GM12878 (cell line): ENCODE results near the gene SBK2. TPM values are rescaled to one million over a fixed set of nuclear protein-coding genes. Genes with fewer than 3 reads are reported as not detected.

Experiments used
- ATAC-seq: fragments of 200-7000 bp; cut with Tn5 transposase; 3 replicates; pipeline ENCODE4 v1.9.1; 2020; ENCODE audit warnings: mild to moderate bottlenecking, moderate library complexity
- BruUV-seq: library from RNA; stranded (reverse); fragments of 400-500 nt; replicated peaks from 2 replicates; lab custom pipeline; 2021; lab: Mats Ljungman, UMichigan
- CTCF ChIA-PET: fragments of 300-600 bp; sonication (Branson Sonifier 250); formaldehyde crosslinking; extraction: SDS; loops from one replicate; lab custom pipeline; 2021; ENCODE audit warnings: inconsistent platforms; lab: Yijun Ruan, JAX
- POLR2A ChIA-PET: fragments of 350-600 bp; formaldehyde crosslinking; extraction: SDS; loops from one replicate; lab custom pipeline; 2021; ENCODE audit warnings: inconsistent platforms; lab: Charles Lee
- RAD21 ChIA-PET: fragments of 300-600 bp; sonication (Branson Sonifier 250); formaldehyde crosslinking; loops from one replicate; lab custom pipeline; 2023; ENCODE audit warnings: antibody characterized with exemption; ENCODE audit not compliant: unreplicated experiment; lab: Charles Lee
- SMC1A ChIA-PET: fragments of 300-600 bp; sonication (Branson Sonifier 250); formaldehyde crosslinking; loops from one replicate; lab custom pipeline; 2023; ENCODE audit not compliant: unreplicated experiment, uncharacterized antibody; lab: Charles Lee
- DNase-seq: peaks from one replicate; pipeline ENCODE4 v3.0.0-alpha.2; 2011; ENCODE audit warnings: low read depth, low spot score
- FAIRE-seq: peaks from 3 replicates; lab custom pipeline; 2011; peaks lifted over from hg19 to GRCh38; lab: Jason Lieb, UNC
- H2AFZ ChIP-seq: 2 replicates; pipeline ENCODE4 v1.6.0; 2011; ENCODE audit warnings: low read depth, low read length, control low read depth; ENCODE audit not compliant: control insufficient read depth
- H3K27ac ChIP-seq: 2 replicates; pipeline ENCODE4 v1.5.1; 2011; ENCODE audit warnings: control low read depth; ENCODE audit not compliant: control insufficient read depth, insufficient read depth
- H3K27me3 ChIP-seq, 2 experiments: replicated peaks in 1 of 2; 2 replicates each; pipeline versions ENCODE4 v1.6.0 to v1.6.1; 2011; ENCODE audit warnings: low read length in 1 of 2; ENCODE audit not compliant: control insufficient read depth in 2 of 2, insufficient read depth in 2 of 2
- H3K36me3 ChIP-seq, 2 experiments: 2 replicates each; pipeline ENCODE4 v1.5.1; 2011; ENCODE audit warnings: low read length in 1 of 2; ENCODE audit not compliant: control insufficient read depth in 2 of 2, insufficient read depth in 2 of 2
- H3K4me1 ChIP-seq: 2 replicates; pipeline ENCODE4 v1.6.1; 2011; ENCODE audit warnings: mild to moderate bottlenecking, low read length, moderate library complexity, mixed read lengths; ENCODE audit not compliant: control insufficient read depth, insufficient read depth
- H3K4me2 ChIP-seq: 2 replicates; pipeline ENCODE4 v1.6.0; 2011; ENCODE audit warnings: control low read depth; ENCODE audit not compliant: control insufficient read depth, insufficient read depth
- H3K4me3 ChIP-seq: fragments of 200-600 bp; sonication (generic); 2 replicates; pipeline ENCODE4 v1.5.1; 2016
- H3K79me2 ChIP-seq: 2 replicates; pipeline ENCODE4 v1.6.0; 2011; ENCODE audit warnings: low read length; ENCODE audit not compliant: control insufficient read depth, insufficient read depth
- H3K9ac ChIP-seq: 2 replicates; pipeline ENCODE4 v1.8.0; 2011; ENCODE audit warnings: low read length, control low read depth, mixed read lengths; ENCODE audit not compliant: control insufficient read depth, insufficient read depth
- H3K9me3 ChIP-seq: replicated peaks from 3 replicates; pipeline ENCODE4 v1.5.1; 2011; ENCODE audit warnings: mild to moderate bottlenecking, low read length; ENCODE audit not compliant: control insufficient read depth, insufficient read depth
- H4K20me1 ChIP-seq: 2 replicates; pipeline ENCODE4 v1.6.0; 2011; ENCODE audit not compliant: control insufficient read depth, insufficient read depth
- BHLHE40 ChIP-seq, 2 experiments: fragments of 450-650 bp in 1 of 2; IDR thresholded peaks; 2 replicates each; pipeline ENCODE4 v1.6.1; 2011 to 2017; ENCODE audit warnings: low read depth in 2 of 2, borderline replicate concordance in 1 of 2, improper control_type of control experiment in 1 of 2, low read length in 1 of 2, mild to moderate bottlenecking in 1 of 2
- NFYB ChIP-seq: IDR thresholded peaks from 2 replicates; pipeline ENCODE4 v1.6.1; 2011; ENCODE audit warnings: low read depth, mild to moderate bottlenecking, low read length, improper control_type of control experiment, moderate library complexity; ENCODE audit not compliant: insufficient read depth
- PAX8 ChIP-seq: fragments of 450-650 bp; IDR thresholded peaks from 2 replicates; pipeline ENCODE4 v1.6.1; 2017; ENCODE audit warnings: mild to moderate bottlenecking, moderate library complexity
- RB1 ChIP-seq: fragments of 450-650 bp; formaldehyde crosslinking; IDR thresholded peaks from 2 replicates; pipeline ENCODE4 v1.6.1; 2017; ENCODE audit warnings: mild to moderate bottlenecking, borderline replicate concordance
- SP1 ChIP-seq: IDR thresholded peaks from one replicate; pipeline ENCODE4 v1.6.1; 2011; ENCODE audit warnings: low read depth, low read length
- WGBS: methylation state at CpG from one replicate; pipeline ENCODE4 v1.1.6; 2016; ENCODE audit warnings: low lambda C conversion rate; ENCODE audit not compliant: insufficient replicate concordance, insufficient coverage; ENCODE audit errors: missing lambda C conversion rate; 5-methylcytosine and 5-hydroxymethylcytosine counted together
- in situ Hi-C: fragments of 300-500 bp; cut with MboI; formaldehyde crosslinking; loops from 9 replicates; pipeline ENCODE4 v1.14.3; 2018; ENCODE audit warnings: mixed read lengths
- intact Hi-C: fragments of 100-400 bp; cut with micrococcal nuclease; formaldehyde crosslinking; loops from one replicate; pipeline ENCODE4 v1.14.2; 2022; ENCODE audit not compliant: unreplicated experiment
- polyA plus RNA-seq, 11 experiments: library from polyadenylated mRNA; depleted of rRNA in 4 of 11; unstranded in 6 of 11; stranded (reverse) in 5 of 11; fragments of >200 nt; fragmentation: Nextera tagmentation in 4 of 11; fragmentation: Illumina TruSeq in 1 of 11; extraction: Ambion mirVana in 4 of 11; extraction: Trizol in 1 of 11; gene quantifications; 1 replicate in 1 of 11; 2 replicates in 10 of 11; pipeline versions ENCODE4 v1.2.1 to v1.2.3, GENCODE V29; 2011 to 2016; ENCODE audit warnings: inconsistent platforms in 2 of 11, missing spikeins in 2 of 11, low read depth in 1 of 11
- total RNA-seq, 4 experiments: library from RNA; depleted of rRNA in 3 of 4; stranded (reverse); fragments of >200 nt in 3 of 4; fragmentation: Illumina TruSeq in 1 of 4; extraction: Trizol in 1 of 4; gene quantifications; 2 replicates each; pipeline versions ENCODE4 v1.2.1 to v1.2.3, GENCODE V29; 2013 to 2021
- TF ChIP-seq, protein P1 (sequence below): fragments of 450-650 bp; IDR thresholded peaks from 2 replicates; pipeline ENCODE4 v1.6.1; 2016; ENCODE audit warnings: mild to moderate bottlenecking
- TF ChIP-seq, protein P2 (sequence below): IDR thresholded peaks from 2 replicates; pipeline ENCODE4 v1.6.1; 2011; ENCODE audit warnings: mild to moderate bottlenecking, low read depth, low read length, moderate library complexity; ENCODE audit not compliant: insufficient replicate concordance

SBK2 gene
- total and polyA plus RNA-seq, 10 of the 15 experiments (the other 5 are each of a cell fraction or from before 2014, with no cell fraction given): not detected

DNA sequence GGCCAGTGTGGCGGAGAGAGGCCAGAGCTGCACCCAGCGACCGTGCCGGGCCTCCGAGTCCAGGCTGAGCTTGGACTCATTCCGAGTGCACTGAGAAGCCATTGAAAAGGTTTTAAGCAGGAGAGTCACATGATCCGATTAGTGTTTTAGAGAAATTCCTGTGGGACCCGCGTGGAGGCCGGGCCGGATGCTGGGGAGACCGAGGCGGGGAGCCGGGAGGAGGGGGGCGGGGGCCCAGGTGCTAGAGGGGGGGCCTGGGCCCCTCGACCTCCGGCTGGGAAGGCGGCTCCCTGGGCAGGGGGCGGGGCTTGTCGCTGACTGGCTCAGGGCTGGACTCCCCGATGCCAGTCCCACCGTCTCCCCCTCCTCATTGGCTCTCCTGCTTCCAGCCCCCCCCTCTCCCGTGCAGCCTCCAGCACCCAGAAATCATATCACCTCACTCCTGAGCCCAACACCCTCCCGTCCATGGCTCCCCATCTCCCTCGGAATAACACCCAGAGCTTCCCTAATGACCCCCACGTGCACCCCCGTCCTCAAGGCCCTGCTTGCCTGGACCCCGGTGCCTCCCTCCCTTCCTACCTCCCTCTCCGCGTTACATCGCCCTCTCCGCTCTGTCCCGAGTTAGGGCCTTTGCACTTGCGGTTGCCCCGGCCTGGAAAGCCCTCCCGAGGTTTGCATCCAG, 48.9 kb upstream of the SBK2 start:
- no peak for FAIRE-seq
- no peak overlapping the region for H3K9ac ChIP-seq
- ChIA-PET SMC1A (interaction anchor here (0.6 to 2.4 kb wide), 2 partner anchors 20 to 363 kb away, joined by 3 to 6 read pairs; partner anchors contain the start of gene ZNF865), RAD21 (no interaction called here), POLR2A (no interaction called here), CTCF (interaction anchor here (1.1 kb wide), 1 partner anchor 21 kb away, joined by 4 read pairs; no protein-coding TSS in a partner anchor)
- ATAC-seq: peak; percentile 32
- 16% methylated on average over 20 of the region's 36 CpGs for WGBS
- intact Hi-C loops: no loop called here
- no TSS peak for BruUV-seq
- peak overlapping the region; percentile 36; the same call in 1 of the 2 replicates for H3K4me3 ChIP-seq
- H3K27me3 ChIP-seq: no peaks in the 10 kb centered on the region
- H3K36me3 ChIP-seq: no peaks in the 10 kb centered on the region
- H3K4me1 ChIP-seq: peaks cover 7% of the 10 kb centered on the region
- H3K27ac ChIP-seq: no peak overlapping the region
- peaks cover 2% of the 10 kb centered on the region; the same call in 1 of the 2 replicates for H3K79me2 ChIP-seq
- no peaks in the 10 kb centered on the region for H4K20me1 ChIP-seq
- peak overlapping the region; percentile 59 for H2AFZ ChIP-seq
- H3K9me3 ChIP-seq: no peaks in the 10 kb centered on the region
- TF ChIP-seq RB1 (no peak), BHLHE40 (IDR thresholded peaks at IDR 0.05; ENCODE audit: borderline replicate concordance in 1 of 2, low read depth in 2 of 2, low read length in 1 of 2) (peak in 1 of 2 experiments; percentile 64; a peak in 2 of 4 replicates), PAX8 (no peak), NFYB (peak; percentile 68; the same call in 1 of the 2 replicates), SP1 (peak; percentile 63)
- TF ChIP-seq, protein P1, sequence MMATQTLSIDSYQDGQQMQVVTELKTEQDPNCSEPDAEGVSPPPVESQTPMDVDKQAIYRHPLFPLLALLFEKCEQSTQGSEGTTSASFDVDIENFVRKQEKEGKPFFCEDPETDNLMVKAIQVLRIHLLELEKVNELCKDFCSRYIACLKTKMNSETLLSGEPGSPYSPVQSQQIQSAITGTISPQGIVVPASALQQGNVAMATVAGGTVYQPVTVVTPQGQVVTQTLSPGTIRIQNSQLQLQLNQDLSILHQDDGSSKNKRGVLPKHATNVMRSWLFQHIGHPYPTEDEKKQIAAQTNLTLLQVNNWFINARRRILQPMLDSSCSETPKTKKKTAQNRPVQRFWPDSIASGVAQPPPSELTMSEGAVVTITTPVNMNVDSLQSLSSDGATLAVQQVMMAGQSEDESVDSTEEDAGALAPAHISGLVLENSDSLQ: peak; percentile 93
- TF ChIP-seq, protein P2, sequence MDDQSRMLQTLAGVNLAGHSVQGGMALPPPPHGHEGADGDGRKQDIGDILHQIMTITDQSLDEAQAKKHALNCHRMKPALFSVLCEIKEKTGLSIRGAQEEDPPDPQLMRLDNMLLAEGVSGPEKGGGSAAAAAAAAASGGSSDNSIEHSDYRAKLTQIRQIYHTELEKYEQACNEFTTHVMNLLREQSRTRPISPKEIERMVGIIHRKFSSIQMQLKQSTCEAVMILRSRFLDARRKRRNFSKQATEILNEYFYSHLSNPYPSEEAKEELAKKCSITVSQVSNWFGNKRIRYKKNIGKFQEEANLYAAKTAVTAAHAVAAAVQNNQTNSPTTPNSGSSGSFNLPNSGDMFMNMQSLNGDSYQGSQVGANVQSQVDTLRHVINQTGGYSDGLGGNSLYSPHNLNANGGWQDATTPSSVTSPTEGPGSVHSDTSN: peak; percentile 86
- TF ChIP-seq, all 136 proteins: peak for 5
- no peak for DNase-seq
- in situ Hi-C loops: no loop called here
- H3K4me2 ChIP-seq: peak overlapping the region; percentile 40
